ENCODE results near the gene SYNDIG1. TPM values are rescaled to one million over a fixed set of nuclear protein-coding genes. Genes with fewer than 3 reads are reported as not detected.

Gene SYNDIG1
- total and polyA plus RNA-seq, 2 of the 4 experiments (the other 2 are of a cell fraction) = not detected

GRCh38 chr20:24576447-24576846, 107.0 kb downstream of the SYNDIG1 start:
- H2AFZ ChIP-seq (replicated peaks; ENCODE audit: low read length, poor library complexity) = no peak overlapping the region
- H3K18ac ChIP-seq (ENCODE audit: low read depth, low read length) = no peak overlapping the region
- ChIA-PET POLR2A (ENCODE audit: unreplicated experiment) (no interaction called here), CTCF (no interaction called here)
- no peak overlapping the region for H4K8ac ChIP-seq (ENCODE audit: low read depth in 2 of 2, low read length in 2 of 2)
- WGBS, 2 experiments (ENCODE audit: extremely low coverage in 2 of 2, insufficient read length in 1 of 2) = 46% methylated on average over 4 of the region's 11 CpGs; no CpG with 5 or more reads in 1 of the 2 experiments
- no peaks in the 10 kb centered on the region for H3K36me3 ChIP-seq (ENCODE audit: control insufficient read depth, insufficient read depth, low read length)
- no peak for ATAC-seq (ENCODE audit: low read depth)
- no peaks in the 10 kb centered on the region for H3K4me1 ChIP-seq (ENCODE audit: control insufficient read depth, insufficient read depth, low read length)
- no peak overlapping the region for H3K56ac ChIP-seq (ENCODE audit: extremely low read depth, insufficient read depth, low read length)
- no peaks in the 10 kb centered on the region for H3K9me3 ChIP-seq (ENCODE audit: control insufficient read depth, insufficient read depth, low read length)
- no peaks in the 10 kb centered on the region for H3K9me1 ChIP-seq (ENCODE audit: insufficient read depth, low read length)
- no peak overlapping the region for H3K23ac ChIP-seq (ENCODE audit: low read depth, low read length)
- no TSS peak for BruUV-seq (replicated peaks)
- H4K5ac ChIP-seq (ENCODE audit: low read depth, low read length) = no peak overlapping the region
- H2AK9ac ChIP-seq (replicated peaks; ENCODE audit: low read depth, low read length, poor library complexity) = no peak overlapping the region
- H4K20me1 ChIP-seq (ENCODE audit: insufficient read depth, low read length) = no peaks in the 10 kb centered on the region
- no peak overlapping the region for H3K4me2 ChIP-seq (ENCODE audit: low read depth, low read length)
- no peak overlapping the region for H3K9ac ChIP-seq (ENCODE audit: low read depth, low read length)
- H3K27ac ChIP-seq (ENCODE audit: insufficient read depth, low read length) = no peak overlapping the region
- H2BK5ac ChIP-seq (ENCODE audit: low read depth, low read length, poor library complexity, severe bottlenecking) = no peak overlapping the region
- H3K79me1 ChIP-seq (ENCODE audit: low read depth in 1 of 2, low read length in 2 of 2) = no peaks in the 10 kb centered on the region
- in situ Hi-C loops (cut with MboI; ENCODE audit: low sequenced_read_pairs) = no loop called here
- H3K4ac ChIP-seq (ENCODE audit: low read depth, low read length) = no peak overlapping the region
- intact Hi-C loops (cut with micrococcal nuclease) = no loop called here
- no peak overlapping the region for H4K91ac ChIP-seq (ENCODE audit: insufficient read depth, low read depth, low read length)
- no peak overlapping the region for H2AK5ac ChIP-seq (ENCODE audit: low read depth, low read length)
- no peak overlapping the region for H2BK20ac ChIP-seq (ENCODE audit: low read depth, low read length)
- no peak for TF ChIP-seq MXI1 (IDR thresholded peaks at IDR 0.05; ENCODE audit: borderline replicate concordance, low read depth, low read length)
- no peak for TF ChIP-seq MAZ (IDR thresholded peaks at IDR 0.05; ENCODE audit: borderline replicate concordance, low read depth, low read length)
- TF ChIP-seq SMC3 (IDR thresholded peaks at IDR 0.05; ENCODE audit: low read depth, low read length) = no peak
- no peak for TF ChIP-seq NFE2L2 (IDR thresholded peaks at IDR 0.05; ENCODE audit: low read depth, low read length)
- TF ChIP-seq RFX5 (IDR thresholded peaks at IDR 0.05; ENCODE audit: low read depth, low read length) = no peak
- TF ChIP-seq ELK1 (IDR thresholded peaks at IDR 0.05; ENCODE audit: borderline replicate concordance, low read depth, low read length) = no peak
- no peak for TF ChIP-seq RAD21 (IDR thresholded peaks at IDR 0.05; ENCODE audit: low read length)
- no peaks in the 10 kb centered on the region for H3K27me3 ChIP-seq (ENCODE audit: control insufficient read depth, insufficient read depth, low read length)
- DNase-seq = no peak
- H3K4me3 ChIP-seq (ENCODE audit: insufficient read depth, low read depth, low read length) = no peak overlapping the region
- no peak overlapping the region for H2BK15ac ChIP-seq (ENCODE audit: low read depth, low read length)
- dilution Hi-C loops (cut with HindIII; ENCODE audit: low sequenced_read_pairs, unreplicated experiment) = no loop called here
- no peak overlapping the region for H2BK120ac ChIP-seq (ENCODE audit: low read depth, low read length)
- H3K14ac ChIP-seq (replicated peaks; ENCODE audit: low read depth, low read length) = no peak overlapping the region

All from IMR-90 (cell line).